Activated T-cell treated with anti-CD3 and anti-CD28 coated beads, Interleukin-2, amount 50 U/mL, for 4 hours (primary cell): Measurements from ENCODE around the gene SCYL3. TPM values are rescaled to one million over a fixed set of nuclear protein-coding genes. Genes with fewer than 3 reads are reported as not detected.
"Not testable (repeated sequence)": the region's sequence is repeated elsewhere in the genome, so short reads cannot be mapped to it uniquely, and the experiment has no call there.

ENCODE experiments used
- ATAC-seq, 2 donors: fragments of 200-7000 bp; cut with Tn5 transposase; one replicate each; pipeline ENCODE4 v1.10.0; 2021
- DNase-seq: peaks from one replicate; pipeline ENCODE4 v3.0.0-alpha.2; 2020
- H3K27me3 Mint-ChIP-seq: one replicate; pipeline ENCODE4 v1.8.0; 2021; ENCODE audit warnings: low read depth, mixed read lengths
- H3K36me3 Mint-ChIP-seq: one replicate; pipeline ENCODE4 v1.8.0; 2022; ENCODE audit warnings: mixed read lengths; ENCODE audit not compliant: insufficient read depth
- H3K4me1 Mint-ChIP-seq: one replicate; pipeline ENCODE4 v1.8.0; 2021; ENCODE audit warnings: low read depth, mixed read lengths
- H3K4me3 Mint-ChIP-seq: one replicate; pipeline ENCODE4 v1.8.0; 2021; ENCODE audit warnings: mild to moderate bottlenecking, moderate library complexity, mixed read lengths
- H3K9me3 Mint-ChIP-seq: one replicate; pipeline ENCODE4 v1.8.0; 2021; ENCODE audit warnings: mixed read lengths
- total RNA-seq, 3 donors: library from RNA; stranded (reverse); gene quantifications; one replicate each; pipeline ENCODE4 v1.2.1, GENCODE V29; 2021

Gene SCYL3
- total RNA-seq: 1 to 10 TPM; 7.6 to 7.8 (median 7.7) TPM

- H3K4me3 Mint-ChIP-seq: peak within 1 kb of the TSS; percentile 86
- peaks cover 43% of the 10 kb centered on the region for H3K4me1 Mint-ChIP-seq
- no peaks in the 10 kb centered on the region for H3K9me3 Mint-ChIP-seq
- ATAC-seq (peak; percentile 91 to 92), DNase-seq (peak; percentile 85)
- no peaks in the 10 kb centered on the region for H3K36me3 Mint-ChIP-seq
- peaks cover 2% of the 10 kb centered on the region for H3K27me3 Mint-ChIP-seq
These were observed at the start of gene SCYL3 for GRCh38 chr1:169893645-169894423. SCYL3 (minus strand) TSS chr1:169893896; CDS start chr1:169888840, 5,056 bp downstream.

- ATAC-seq (no peak), DNase-seq (no peak)
- H3K4me1 Mint-ChIP-seq: no peaks in the 10 kb centered on the region
- no peaks in the 10 kb centered on the region for H3K9me3 Mint-ChIP-seq
- H3K36me3 Mint-ChIP-seq: peaks cover 8% of the 10 kb centered on the region
- no peak overlapping the region for H3K4me3 Mint-ChIP-seq
- no peaks in the 10 kb centered on the region for H3K27me3 Mint-ChIP-seq
These were observed 48.5 kb upstream of the SCYL3 start for GRCh38 chr1:169941982-169942830.

- ATAC-seq: no peak
- no peaks in the 10 kb centered on the region for H3K36me3 Mint-ChIP-seq
These were observed 40.5 kb upstream of the SCYL3 start for GRCh38 chr1:169933984-169934725.

GRCh38 chr1:169931795-169932231 lies 38.1 kb upstream of the SCYL3 start:
- H3K9me3 Mint-ChIP-seq: no peaks in the 10 kb centered on the region
- H3K4me3 Mint-ChIP-seq: no peak overlapping the region
- H3K27me3 Mint-ChIP-seq: no peaks in the 10 kb centered on the region
- ATAC-seq (no peak), DNase-seq (no peak)
- peaks cover 2% of the 10 kb centered on the region for H3K4me1 Mint-ChIP-seq
- H3K36me3 Mint-ChIP-seq: no peaks in the 10 kb centered on the region

More at GRCh38 chr1:169933984-169934725, 40.5 kb upstream of the SCYL3 start:
- Mint-ChIP-seq H3K4me1 (no peaks in the 10 kb centered on the region), H3K4me3 (no peak overlapping the region), H3K9me3 (no peaks in the 10 kb centered on the region), H3K27me3 (no peaks in the 10 kb centered on the region)
- no peak for DNase-seq

GRCh38 chr1:169929210-169929526 lies 35.5 kb upstream of the SCYL3 start:
- no peak for DNase-seq
- no peaks in the 10 kb centered on the region for H3K9me3 Mint-ChIP-seq
- no peak overlapping the region for H3K4me3 Mint-ChIP-seq
- ATAC-seq: no peak
- H3K27me3 Mint-ChIP-seq: no peaks in the 10 kb centered on the region
- H3K4me1 Mint-ChIP-seq: peaks cover 7% of the 10 kb centered on the region
- no peaks in the 10 kb centered on the region for H3K36me3 Mint-ChIP-seq

- no peak for DNase-seq
- peaks cover 7% of the 10 kb centered on the region for H3K4me1 Mint-ChIP-seq
- no peaks in the 10 kb centered on the region for H3K36me3 Mint-ChIP-seq
- H3K4me3 Mint-ChIP-seq: no peak overlapping the region
- H3K27me3 Mint-ChIP-seq: no peaks in the 10 kb centered on the region
- no peaks in the 10 kb centered on the region for H3K9me3 Mint-ChIP-seq
- ATAC-seq: peak in 1 of 2 donors; percentile 56
These were observed 34.9 kb upstream of the SCYL3 start for GRCh38 chr1:169928438-169929209.

GRCh38 chr1:169925505-169926482 lies 32.1 kb upstream of the SCYL3 start:
- no peak overlapping the region for H3K4me3 Mint-ChIP-seq
- DNase-seq: no peak
- H3K9me3 Mint-ChIP-seq: no peaks in the 10 kb centered on the region
- H3K36me3 Mint-ChIP-seq: peaks cover 9% of the 10 kb centered on the region
- ATAC-seq: peak in 1 of 2 donors; percentile 58
- H3K27me3 Mint-ChIP-seq: no peaks in the 10 kb centered on the region
- H3K4me1 Mint-ChIP-seq: peaks cover 7% of the 10 kb centered on the region

- H3K36me3 Mint-ChIP-seq: peaks cover 10% of the 10 kb centered on the region
- DNase-seq: no peak
- no peaks in the 10 kb centered on the region for H3K9me3 Mint-ChIP-seq
- H3K4me1 Mint-ChIP-seq: peaks cover 7% of the 10 kb centered on the region
- no peak overlapping the region for H3K4me3 Mint-ChIP-seq
- ATAC-seq: no peak
- no peaks in the 10 kb centered on the region for H3K27me3 Mint-ChIP-seq
These were observed 31.1 kb upstream of the SCYL3 start for GRCh38 chr1:169924829-169925228.

GRCh38 chr1:169924063-169924462 lies 30.4 kb upstream of the SCYL3 start:
- no peaks in the 10 kb centered on the region for H3K9me3 Mint-ChIP-seq
- H3K4me3 Mint-ChIP-seq: no peak overlapping the region
- H3K4me1 Mint-ChIP-seq: peaks cover 7% of the 10 kb centered on the region

GRCh38 chr1:169921080-169921479 lies 27.4 kb upstream of the SCYL3 start:
- DNase-seq (no peak), ATAC-seq (no peak)
- Mint-ChIP-seq H3K27me3 (no peaks in the 10 kb centered on the region), H3K36me3 (peaks cover 19% of the 10 kb centered on the region), H3K9me3 (no peaks in the 10 kb centered on the region), H3K4me1 (peaks cover 2% of the 10 kb centered on the region), H3K4me3 (no peak overlapping the region)

More at GRCh38 chr1:169924063-169924462, 30.4 kb upstream of the SCYL3 start:
- ATAC-seq (no peak), DNase-seq (no peak)
- Mint-ChIP-seq H3K36me3 (peaks cover 10% of the 10 kb centered on the region), H3K27me3 (no peaks in the 10 kb centered on the region)

GRCh38 chr1:169918927-169919326 lies 25.2 kb upstream of the SCYL3 start:
- Mint-ChIP-seq H3K36me3 (peaks cover 26% of the 10 kb centered on the region), H3K9me3 (no peaks in the 10 kb centered on the region), H3K27me3 (no peaks in the 10 kb centered on the region), H3K4me3 (no peak overlapping the region), H3K4me1 (peaks cover 8% of the 10 kb centered on the region)
- no peak for ATAC-seq
- no peak for DNase-seq

GRCh38 chr1:169918220-169918619 lies 24.5 kb upstream of the SCYL3 start:
- not testable (repeated sequence) for H3K27me3 Mint-ChIP-seq, H3K4me1 Mint-ChIP-seq, ATAC-seq, H3K4me3 Mint-ChIP-seq, DNase-seq, H3K9me3 Mint-ChIP-seq
- peaks cover 25% of the 10 kb centered on the region for H3K36me3 Mint-ChIP-seq

GRCh38 chr1:169915150-169915549 lies 21.5 kb upstream of the SCYL3 start:
- peaks cover 8% of the 10 kb centered on the region for H3K4me1 Mint-ChIP-seq
- H3K9me3 Mint-ChIP-seq: no peaks in the 10 kb centered on the region
- no peak for ATAC-seq
- no peak for DNase-seq
- H3K36me3 Mint-ChIP-seq: peaks cover 16% of the 10 kb centered on the region
- H3K27me3 Mint-ChIP-seq: no peaks in the 10 kb centered on the region
- no peak overlapping the region for H3K4me3 Mint-ChIP-seq
